Skeletal muscle satellite cell (primary cell): ENCODE data around the gene MEF2C.

Experiments
- H3K27me3 ChIP-seq: 2 replicates; pipeline ENCODE4 v1.7.0; 2013; ENCODE audit warnings: low read length; ENCODE audit not compliant: control insufficient read depth, insufficient read depth
- H3K36me3 ChIP-seq: 2 replicates; pipeline ENCODE4 v1.7.0; 2013; ENCODE audit warnings: mild to moderate bottlenecking, control low read depth, low read length; ENCODE audit not compliant: insufficient read depth
- H3K4me1 ChIP-seq: 2 replicates; pipeline ENCODE4 v1.7.0; 2013; ENCODE audit warnings: low read length; ENCODE audit not compliant: control insufficient read depth, insufficient read depth
- H3K4me2 ChIP-seq: 2 replicates; pipeline ENCODE4 v1.7.0; 2013; ENCODE audit warnings: mild to moderate bottlenecking, low read length
- H3K4me3 ChIP-seq: 2 replicates; pipeline ENCODE4 v1.7.0; 2013; ENCODE audit warnings: low read length
- H3K9ac ChIP-seq: 2 replicates; pipeline ENCODE4 v1.7.0; 2013; ENCODE audit warnings: mild to moderate bottlenecking, low read depth, low read length, moderate library complexity
- H3K9me3 ChIP-seq: replicated peaks from 2 replicates; pipeline ENCODE4 v1.7.0; 2013; ENCODE audit warnings: mild to moderate bottlenecking, control low read depth, low read length

Gene MEF2C

DNA sequence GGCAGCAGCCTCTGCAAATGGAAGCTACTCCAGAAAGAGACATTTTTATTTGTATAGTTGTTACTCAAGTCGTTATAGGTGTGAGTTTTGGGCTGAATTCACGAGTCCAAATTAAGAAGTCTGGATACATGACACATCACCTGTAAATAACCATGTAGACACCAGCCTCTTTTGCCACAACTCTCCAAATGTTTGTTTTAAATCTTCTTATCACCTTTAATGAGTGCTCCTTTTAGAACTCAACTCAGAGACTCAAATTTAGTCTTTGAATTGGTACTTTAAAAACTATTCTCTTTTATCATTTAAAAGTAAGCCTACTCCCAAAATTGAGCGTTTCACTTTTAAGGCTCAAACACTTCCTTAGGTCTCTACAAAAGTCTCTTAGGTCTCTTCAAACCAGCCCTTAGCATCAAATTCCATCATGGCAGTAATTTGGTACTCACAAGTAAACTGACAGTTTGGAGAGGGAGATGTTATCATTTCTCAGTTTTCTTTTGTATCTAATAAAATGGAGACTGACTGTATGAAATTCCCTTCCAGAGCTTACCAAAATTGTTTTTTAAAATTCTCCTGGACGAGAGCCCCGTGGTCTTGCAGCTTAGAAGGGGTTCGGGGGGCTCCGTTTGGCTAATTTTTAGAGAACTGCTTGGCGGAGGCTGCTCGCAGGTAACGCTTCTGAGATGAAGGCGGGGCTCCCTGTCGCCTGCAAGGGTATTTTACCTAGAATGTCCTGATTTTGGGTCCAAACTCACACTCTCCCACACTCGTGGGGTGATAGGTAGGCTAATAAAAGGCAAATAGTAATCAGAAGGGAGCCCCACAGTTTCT lies 194.6 kb downstream of the MEF2C start:
- no peaks in the 10 kb centered on the region for H3K9me3 ChIP-seq
- no peaks in the 10 kb centered on the region for H3K36me3 ChIP-seq
- H3K4me1 ChIP-seq: peaks cover 16% of the 10 kb centered on the region
- no peak overlapping the region for H3K4me2 ChIP-seq
- no peak overlapping the region for H3K9ac ChIP-seq
- H3K4me3 ChIP-seq: no peak overlapping the region
- H3K27me3 ChIP-seq: peaks cover 100% of the 10 kb centered on the region

DNA sequence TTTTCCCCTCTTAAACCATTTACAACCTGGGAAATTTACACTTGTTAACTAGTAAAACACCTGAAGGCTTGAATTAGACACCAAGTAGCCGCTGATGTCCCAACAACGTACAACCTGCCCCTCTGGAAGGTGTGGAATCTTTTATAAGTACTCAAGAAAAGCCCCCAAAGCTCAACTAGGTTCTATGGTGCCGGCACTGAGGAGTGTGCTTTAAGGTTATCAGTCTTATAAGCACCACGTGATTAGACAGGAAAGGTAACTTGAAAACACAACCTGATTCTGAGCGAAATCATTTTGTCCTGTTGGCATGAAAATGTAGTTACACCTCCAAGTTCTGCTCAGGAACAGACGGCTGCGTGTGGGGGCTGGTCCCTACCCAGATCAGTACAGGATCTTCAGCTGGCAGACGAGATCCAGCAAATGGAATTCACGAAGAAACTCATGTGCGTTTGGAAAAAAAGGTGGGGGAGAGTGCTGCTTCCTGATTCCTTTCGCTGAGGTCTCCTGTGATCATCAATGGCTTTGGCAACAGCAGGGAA lies 195.5 kb downstream of the MEF2C start:
- H3K9me3 ChIP-seq: no peaks in the 10 kb centered on the region
- no peak overlapping the region for H3K4me2 ChIP-seq
- H3K4me3 ChIP-seq: no peak overlapping the region
- H3K4me1 ChIP-seq: peaks cover 13% of the 10 kb centered on the region
- H3K27me3 ChIP-seq: peaks cover 100% of the 10 kb centered on the region
- H3K36me3 ChIP-seq: no peaks in the 10 kb centered on the region
- H3K9ac ChIP-seq: no peak overlapping the region

DNA sequence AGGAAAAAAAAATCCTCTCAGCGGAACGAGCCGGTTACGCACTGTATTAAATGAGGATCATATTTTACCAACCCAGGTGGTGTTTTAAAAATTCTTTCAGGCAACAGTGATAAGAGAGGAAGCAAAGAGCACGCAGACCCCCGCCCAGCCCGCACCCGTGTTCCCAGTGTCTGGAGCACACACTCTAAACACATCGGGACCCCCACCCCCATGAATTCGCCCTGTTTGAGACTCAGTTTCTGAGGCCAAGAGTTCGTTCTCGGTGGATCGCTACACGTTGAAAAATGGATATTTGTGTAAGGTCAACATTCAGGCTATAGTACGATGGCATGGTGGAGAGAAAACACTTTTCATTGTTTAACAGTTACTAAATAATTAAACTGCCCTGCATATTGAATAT lies 196.3 kb downstream of the MEF2C start:
- H3K9me3 ChIP-seq: no peaks in the 10 kb centered on the region
- no peak overlapping the region for H3K4me3 ChIP-seq
- H3K4me2 ChIP-seq: no peak overlapping the region
- no peak overlapping the region for H3K9ac ChIP-seq
- peaks cover 100% of the 10 kb centered on the region for H3K27me3 ChIP-seq
- H3K36me3 ChIP-seq: no peaks in the 10 kb centered on the region
- H3K4me1 ChIP-seq: peaks cover 7% of the 10 kb centered on the region

DNA sequence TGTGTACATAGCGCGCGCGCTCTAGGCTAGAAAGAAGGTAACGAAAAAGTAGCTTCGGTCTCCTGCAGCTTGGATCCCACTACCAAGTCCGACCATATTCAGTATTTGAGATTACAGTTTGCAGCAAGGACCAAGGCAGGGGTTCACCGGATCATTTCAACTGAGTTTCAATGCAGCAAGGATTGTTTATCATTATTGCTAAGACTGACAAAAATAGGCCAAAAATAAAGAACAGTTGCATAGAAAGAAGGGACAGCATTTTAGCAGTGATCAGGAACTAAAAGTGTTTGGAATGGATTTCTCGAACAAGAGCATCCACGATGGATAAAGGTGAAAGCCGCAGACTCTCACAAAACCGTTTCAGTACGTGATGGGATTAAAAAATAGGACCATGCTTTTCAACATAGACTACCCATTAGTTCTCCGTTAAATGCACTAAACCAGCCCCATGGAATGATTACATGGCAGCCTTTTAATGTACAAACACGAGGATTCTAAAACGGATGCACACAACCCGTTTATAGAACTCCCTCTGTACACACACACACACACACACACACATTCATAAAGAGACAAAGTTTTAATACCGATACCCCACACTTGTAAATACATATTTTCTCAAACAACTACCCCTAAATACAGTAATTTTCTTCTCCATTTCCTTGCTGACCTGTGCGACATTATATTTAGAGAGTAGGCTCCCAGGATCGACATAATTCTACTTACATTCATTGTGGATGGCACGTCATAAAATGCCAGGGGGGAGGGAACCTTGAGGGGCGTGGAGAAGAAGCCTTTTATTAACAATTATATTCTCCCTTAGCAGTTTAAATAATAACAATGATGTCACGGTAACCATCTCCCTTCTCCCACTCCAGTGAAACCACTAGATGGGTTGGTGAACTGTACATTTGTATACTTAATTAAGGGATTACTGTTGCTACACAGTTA lies 197.1 kb downstream of the MEF2C start:
- Histone ChIP-seq H3K4me2 (no peak overlapping the region), H3K27me3 (peaks cover 100% of the 10 kb centered on the region), H3K9ac (no peak overlapping the region), H3K9me3 (no peaks in the 10 kb centered on the region), H3K36me3 (no peaks in the 10 kb centered on the region), H3K4me1 (peaks cover 7% of the 10 kb centered on the region), H3K4me3 (no peak overlapping the region)

DNA sequence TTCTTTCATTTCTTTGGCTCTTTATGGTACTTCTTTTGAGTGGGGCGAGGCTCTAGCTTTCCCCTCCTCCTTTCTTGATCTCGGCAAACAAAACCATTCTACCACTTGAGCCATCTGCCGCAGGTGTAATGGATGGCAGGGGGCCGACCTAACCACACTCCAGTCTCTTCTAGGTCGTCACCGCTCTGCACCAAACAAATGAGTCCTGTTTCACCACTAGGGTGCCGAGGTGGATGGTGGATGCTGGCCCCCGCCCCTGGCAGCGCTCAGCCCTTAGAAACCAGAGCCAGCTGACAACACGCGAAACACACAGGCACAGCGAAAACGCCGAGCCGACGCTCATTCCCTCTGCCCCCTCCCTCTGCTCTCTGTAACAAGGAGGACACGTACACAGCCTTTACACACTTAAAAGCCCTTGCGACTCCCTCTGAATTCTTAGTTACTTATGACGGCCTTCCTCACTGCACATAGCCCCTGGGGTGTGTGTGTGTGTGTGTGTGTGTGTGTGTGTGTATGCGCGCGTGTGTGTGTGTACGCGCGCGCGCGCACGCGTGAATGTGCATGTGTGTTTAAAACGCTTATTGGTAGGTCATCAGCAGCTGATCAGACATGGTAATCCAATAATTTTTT lies 199.4 kb downstream of the MEF2C start:
- Histone ChIP-seq H3K4me1 (peaks cover 4% of the 10 kb centered on the region), H3K27me3 (peaks cover 99% of the 10 kb centered on the region), H3K4me2 (no peak overlapping the region), H3K36me3 (no peaks in the 10 kb centered on the region), H3K4me3 (no peak overlapping the region), H3K9me3 (no peaks in the 10 kb centered on the region), H3K9ac (no peak overlapping the region)

DNA sequence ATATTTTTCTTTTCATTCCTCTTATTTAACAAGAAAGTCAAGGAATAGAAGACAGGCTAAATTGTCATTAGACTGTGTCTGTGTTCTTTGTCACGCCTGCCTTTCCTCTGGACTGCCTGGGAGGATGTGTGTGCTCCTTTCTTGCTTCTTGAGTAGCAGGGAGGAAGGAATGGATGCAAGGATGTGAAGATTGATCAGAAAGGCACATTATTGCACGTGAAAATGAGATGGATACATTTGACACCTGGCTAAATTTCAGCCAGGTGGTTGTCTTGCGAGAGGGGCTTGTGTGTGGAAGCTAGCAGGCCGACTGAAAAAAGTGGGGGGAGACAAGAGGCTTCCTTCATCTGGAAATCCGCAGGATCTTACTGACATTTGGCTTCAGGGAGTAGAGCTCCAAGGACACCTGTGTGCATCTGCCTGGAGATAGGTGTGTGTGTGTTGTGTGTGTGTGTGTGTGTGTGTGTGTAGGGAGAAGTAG lies 200.1 kb downstream of the MEF2C start:
- Histone ChIP-seq H3K36me3 (no peaks in the 10 kb centered on the region), H3K4me1 (peaks cover 4% of the 10 kb centered on the region), H3K4me2 (no peak overlapping the region), H3K4me3 (no peak overlapping the region), H3K9ac (no peak overlapping the region), H3K27me3 (peaks cover 97% of the 10 kb centered on the region), H3K9me3 (no peaks in the 10 kb centered on the region)

DNA sequence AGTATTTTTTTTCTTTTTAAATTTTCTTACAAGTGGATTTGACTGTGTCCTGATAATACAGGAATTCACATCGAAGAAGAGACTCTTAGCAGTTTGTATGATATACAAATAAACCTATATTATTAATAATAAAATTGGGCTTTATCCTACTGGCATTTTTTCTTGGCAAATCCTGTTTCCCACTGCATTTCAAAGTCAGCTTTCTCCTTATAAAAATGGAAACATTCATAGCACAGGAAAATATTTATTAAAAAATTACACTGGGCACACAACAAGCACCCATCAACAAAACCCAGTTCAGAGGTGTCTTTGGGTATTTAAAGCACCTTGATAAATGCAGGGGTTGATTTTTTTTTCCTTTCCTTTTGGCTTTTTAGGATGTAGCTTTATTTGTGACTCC lies 200.9 kb downstream of the MEF2C start:
- peaks cover 4% of the 10 kb centered on the region for H3K4me1 ChIP-seq
- H3K4me3 ChIP-seq: no peak overlapping the region
- no peak overlapping the region for H3K4me2 ChIP-seq
- no peak overlapping the region for H3K9ac ChIP-seq
- H3K27me3 ChIP-seq: peaks cover 97% of the 10 kb centered on the region
- no peaks in the 10 kb centered on the region for H3K9me3 ChIP-seq
- no peaks in the 10 kb centered on the region for H3K36me3 ChIP-seq

DNA sequence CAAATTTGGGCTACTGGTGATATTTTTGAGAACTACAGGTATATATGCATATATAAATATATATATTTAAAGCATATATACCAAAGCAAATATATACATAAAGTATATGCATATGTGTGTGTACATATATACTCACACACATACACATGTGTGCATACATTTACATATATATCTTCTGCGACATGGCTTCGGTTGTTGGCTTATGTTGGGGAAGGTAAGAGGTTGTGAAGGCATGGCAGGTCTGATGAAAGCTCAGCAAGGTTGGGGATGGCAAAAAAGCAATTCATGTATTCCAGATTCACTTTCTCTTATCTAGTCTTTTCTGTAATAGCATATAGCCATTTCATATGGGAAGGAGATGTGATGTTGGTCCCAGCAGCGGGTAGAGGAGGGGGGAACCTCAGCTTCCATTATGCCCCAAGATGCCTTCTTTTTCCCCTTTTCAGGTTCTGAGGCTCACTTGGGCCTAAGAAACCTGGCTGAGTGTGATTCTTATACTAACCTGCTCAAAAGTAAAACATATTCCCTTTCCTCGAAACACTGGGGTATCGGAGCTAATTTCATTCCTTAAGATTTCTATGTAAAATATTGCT lies 201.7 kb downstream of the MEF2C start:
- Histone ChIP-seq H3K27me3 (peaks cover 97% of the 10 kb centered on the region), H3K4me2 (no peak overlapping the region), H3K36me3 (no peaks in the 10 kb centered on the region), H3K4me1 (peaks cover 4% of the 10 kb centered on the region), H3K9ac (no peak overlapping the region), H3K9me3 (no peaks in the 10 kb centered on the region), H3K4me3 (no peak overlapping the region)

DNA sequence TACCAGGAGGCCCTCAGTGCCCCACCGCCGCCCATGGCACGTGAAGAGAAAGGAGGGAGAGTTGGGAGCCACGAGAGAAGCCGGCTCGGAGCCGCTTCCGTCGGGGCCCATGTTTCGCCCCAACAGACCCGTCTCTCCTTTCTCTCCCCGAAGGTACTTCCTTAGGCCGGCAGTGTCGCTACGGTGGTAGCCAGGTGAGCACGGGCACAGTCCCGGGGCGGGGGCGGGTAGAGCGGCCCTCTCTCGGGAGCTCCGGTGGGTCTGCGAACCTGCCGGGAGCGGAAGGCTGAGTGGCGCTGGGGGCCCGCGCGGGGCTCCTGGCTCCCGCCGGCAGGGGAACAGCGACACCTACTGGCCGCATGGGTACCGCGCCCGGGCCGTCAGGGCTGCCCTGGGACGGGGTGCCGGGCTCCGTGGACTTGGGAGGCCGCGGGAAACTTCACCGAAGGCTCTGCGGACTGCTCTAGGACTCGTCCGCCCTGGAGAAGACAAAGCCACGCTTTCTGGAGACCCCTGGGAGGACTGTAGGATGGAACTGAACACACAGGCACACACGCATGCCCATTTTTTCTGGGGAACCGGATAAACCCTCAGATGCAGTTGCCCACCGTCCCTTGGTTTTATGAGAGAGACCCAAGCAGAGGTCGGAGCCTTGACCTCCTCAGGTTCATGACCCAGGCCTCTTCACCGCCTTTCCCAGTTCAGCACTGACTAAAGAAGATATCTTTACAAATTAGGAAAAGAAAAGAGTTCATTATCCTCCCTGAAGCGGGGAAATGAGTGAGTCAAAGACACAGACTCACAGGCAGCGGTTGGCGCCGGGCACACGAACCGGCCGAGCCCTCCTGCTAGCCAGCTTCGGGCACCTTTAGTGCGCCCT lies 202.5 kb downstream of the MEF2C start:
- Histone ChIP-seq H3K4me2 (peak overlapping the region; percentile 86), H3K4me1 (peaks cover 4% of the 10 kb centered on the region), H3K9me3 (no peaks in the 10 kb centered on the region), H3K4me3 (peak overlapping the region; percentile 64), H3K36me3 (no peaks in the 10 kb centered on the region), H3K9ac (no peak overlapping the region), H3K27me3 (peaks cover 96% of the 10 kb centered on the region)

DNA sequence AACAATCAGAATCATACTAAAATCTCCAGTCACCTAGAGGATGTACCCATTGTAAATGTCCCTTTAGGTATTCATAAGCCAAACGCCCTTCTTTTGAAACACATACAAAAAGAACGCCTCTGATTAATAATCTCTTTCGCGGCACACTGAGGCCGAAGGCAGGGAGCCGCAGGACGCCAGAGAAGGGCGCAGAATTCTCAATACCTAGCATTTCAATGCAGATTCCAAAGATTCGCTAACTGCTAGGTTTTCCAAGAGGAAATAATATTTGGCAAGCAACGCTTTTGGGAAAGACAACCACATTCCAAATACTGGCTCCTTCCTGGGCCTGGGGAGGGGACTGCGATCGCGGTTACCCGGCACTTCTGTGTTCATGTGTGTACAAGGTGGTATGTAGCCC lies 203.3 kb downstream of the MEF2C start:
- Histone ChIP-seq H3K36me3 (no peaks in the 10 kb centered on the region), H3K4me2 (no peak overlapping the region), H3K4me1 (peaks cover 8% of the 10 kb centered on the region), H3K27me3 (peaks cover 96% of the 10 kb centered on the region), H3K9ac (no peak overlapping the region), H3K9me3 (peaks cover 5% of the 10 kb centered on the region), H3K4me3 (no peak overlapping the region)
